HepG2 (cell line): Measurements from ENCODE around the gene PTPN3. TPM values are rescaled to one million over a fixed set of nuclear protein-coding genes. Genes with fewer than 3 reads are reported as not detected.

Experiments
- ATAC-seq: fragments of 200-7000 bp; cut with Tn5 transposase; 3 replicates; pipeline ENCODE4 v1.9.1; 2020; ENCODE audit warnings: mild to moderate bottlenecking, moderate library complexity
- BruUV-seq: library from RNA; stranded (reverse); fragments of 400-500 nt; replicated peaks from 2 replicates; lab custom pipeline; 2021; lab: Mats Ljungman, UMichigan
- CTCF ChIA-PET: fragments of 300-600 bp; formaldehyde crosslinking; extraction: SDS; loops from one replicate; lab custom pipeline; 2021; ENCODE audit warnings: low total read pairs, inconsistent platforms, low intra/inter-chr PET ratio; lab: Yijun Ruan, JAX
- POLR2A ChIA-PET: fragments of 350-600 bp; sonication (Branson Sonifier 250); formaldehyde crosslinking; loops from one replicate; lab custom pipeline; 2020; ENCODE audit warnings: antibody characterized with exemption, inconsistent platforms; lab: Yijun Ruan, JAX
- DNase-seq: peaks from one replicate; pipeline ENCODE4 v3.0.0-alpha.2; 2015; ENCODE audit warnings: low spot score
- FAIRE-seq: peaks from 3 replicates; lab custom pipeline; 2011; peaks lifted over from hg19 to GRCh38; lab: Jason Lieb, UNC
- H2AFZ ChIP-seq: one replicate; pipeline ENCODE4 v1.6.1; 2011; ENCODE audit warnings: low read length, inconsistent platforms
- H3K27ac ChIP-seq: fragments of 300-600 bp; 3 replicates; pipeline ENCODE4 v1.8.0; 2011; ENCODE audit warnings: mixed run types, mild to moderate bottlenecking, mixed read lengths, low read length, inconsistent platforms; ENCODE audit not compliant: insufficient read depth; ENCODE audit errors: extremely low read length
- H3K27me3 ChIP-seq, 2 experiments: fragments of 200-600 bp in 1 of 2; 2 replicates in 1 of 2; 3 replicates in 1 of 2; pipeline versions ENCODE4 v1.6.0 to v1.8.0; 2011; ENCODE audit warnings: low read length in 2 of 2, mild to moderate bottlenecking in 2 of 2, moderate library complexity in 2 of 2, inconsistent platforms in 1 of 2; ENCODE audit not compliant: insufficient read depth in 2 of 2, control insufficient read depth in 1 of 2
- H3K36me3 ChIP-seq, 2 experiments: fragments of 200-600 bp in 1 of 2; replicated peaks in 1 of 2; 2 replicates in 1 of 2; 3 replicates in 1 of 2; pipeline versions ENCODE4 v1.5.1 to v1.8.0; 2011; ENCODE audit warnings: low read length in 2 of 2, inconsistent platforms in 1 of 2; ENCODE audit not compliant: insufficient read depth in 2 of 2, control insufficient read depth in 1 of 2
- H3K4me1 ChIP-seq: 2 replicates; pipeline ENCODE4 v1.5.1; 2012; ENCODE audit warnings: low read length, inconsistent platforms; ENCODE audit not compliant: insufficient read depth
- H3K4me2 ChIP-seq: 2 replicates; pipeline ENCODE4 v1.6.0; 2011; ENCODE audit warnings: low read depth, low read length, inconsistent platforms
- H3K4me3 ChIP-seq, 3 experiments: fragments of 200-600 bp in 1 of 3; sonication (generic), shearing (Covaris generic) in 1 of 3; replicated peaks in 1 of 3; 2 replicates each; pipeline ENCODE4 v1.5.1; 2011 to 2016; ENCODE audit warnings: low read length in 3 of 3, inconsistent platforms in 2 of 3, low read depth in 2 of 3, mild to moderate bottlenecking in 2 of 3, control low read depth in 1 of 3, mixed read lengths in 1 of 3; ENCODE audit not compliant: insufficient read depth in 1 of 3
- H3K79me2 ChIP-seq: one replicate; pipeline ENCODE4 v1.6.1; 2011; ENCODE audit warnings: low read length, inconsistent platforms; ENCODE audit not compliant: insufficient read depth
- H3K9ac ChIP-seq: 2 replicates; pipeline ENCODE4 v1.6.0; 2011; ENCODE audit warnings: mild to moderate bottlenecking, low read depth, low read length, inconsistent platforms; ENCODE audit not compliant: insufficient read depth
- H3K9me3 ChIP-seq: 2 replicates; pipeline ENCODE4 v1.5.1; 2012; ENCODE audit warnings: mild to moderate bottlenecking, low read length
- H4K20me1 ChIP-seq: 2 replicates; pipeline ENCODE4 v1.6.0; 2011; ENCODE audit warnings: inconsistent platforms, mild to moderate bottlenecking, low read length, moderate library complexity; ENCODE audit not compliant: insufficient read depth
- ASH2L ChIP-seq: fragments of 300-600, 200-600 bp; sonication (generic); IDR thresholded peaks from 2 replicates; pipeline ENCODE4 v1.7.0; 2017; ENCODE audit warnings: low read depth, mild to moderate bottlenecking, moderate library complexity, mixed read lengths, low read length; ENCODE audit not compliant: insufficient read length
- PCBP2 ChIP-seq: fragments of 200-400 bp; formaldehyde crosslinking; optimal IDR thresholded peaks from 2 replicates; pipeline ENCODE3; 2018; ENCODE audit warnings: low read length, low read depth; ENCODE audit not compliant: poor library complexity, severe bottlenecking
- TOE1 ChIP-seq: sonication (generic); formaldehyde crosslinking; IDR thresholded peaks from 2 replicates; pipeline ENCODE4 v1.4.0; 2020; ENCODE audit warnings: mild to moderate bottlenecking, missing genetic modification reagents
- ZNF12 ChIP-seq: sonication (generic); formaldehyde crosslinking; IDR thresholded peaks from 2 replicates; pipeline ENCODE4 v1.5.0; 2020; ENCODE audit warnings: missing genetic modification reagents
- ZNF570 ChIP-seq: sonication (generic); formaldehyde crosslinking; IDR thresholded peaks from 2 replicates; pipeline ENCODE4 v1.4.0; 2020; ENCODE audit warnings: mild to moderate bottlenecking, missing genetic modification reagents, borderline replicate concordance
- WGBS: methylation state at CpG from one replicate; pipeline ENCODE4 v1.1.6; 2017; ENCODE audit warnings: low lambda C conversion rate; 5-methylcytosine and 5-hydroxymethylcytosine counted together
- in situ Hi-C: cut with HindIII; loops from 2 replicates; pipeline ENCODE4 v1.10.0; 2017; ENCODE audit warnings: low pct_unique_long_range_greater_than_20kb; ENCODE audit not compliant: extremely low pct_ligation_motif_present
- intact Hi-C: fragments of 100-400 bp; cut with micrococcal nuclease; formaldehyde crosslinking; loops from one replicate; pipeline ENCODE4 v1.10.0; 2022; ENCODE audit not compliant: unreplicated experiment
- polyA plus RNA-seq, 8 experiments: library from polyadenylated mRNA; depleted of rRNA in 3 of 8; stranded (reverse) in 7 of 8; unstranded in 1 of 8; fragments of >200 nt; fragmentation: Illumina TruSeq in 4 of 8; extraction: Trizol in 4 of 8; gene quantifications; 2 replicates each; pipeline versions ENCODE4 v1.2.1 to v1.2.3, GENCODE V29; 2011 to 2016; ENCODE audit warnings: low read depth in 4 of 8, missing spikeins in 1 of 8, mixed read lengths in 1 of 8; ENCODE audit not compliant: insufficient read depth in 1 of 8
- total RNA-seq, 5 experiments: library from RNA; depleted of rRNA; stranded (reverse); fragments of >200 nt; fragmentation: Illumina TruSeq; extraction: Trizol; gene quantifications; 2 replicates each; pipeline ENCODE4 v1.2.3, GENCODE V29; 2016; ENCODE audit warnings: low read depth in 1 of 5
- TF ChIP-seq, protein P1 (sequence below): sonication (generic); formaldehyde crosslinking; IDR thresholded peaks from 2 replicates; pipeline ENCODE4 v1.5.0; 2020; ENCODE audit warnings: mild to moderate bottlenecking, missing genetic modification reagents, borderline replicate concordance
- TF ChIP-seq, protein P2 (sequence below): sonication (generic); formaldehyde crosslinking; IDR thresholded peaks from 2 replicates; pipeline ENCODE4 v1.4.0; 2020; ENCODE audit warnings: missing genetic modification reagents, borderline replicate concordance
- TF ChIP-seq, protein P3 (sequence below): sonication (generic); formaldehyde crosslinking; IDR thresholded peaks from 2 replicates; pipeline ENCODE4 v1.5.0; 2020; ENCODE audit warnings: mild to moderate bottlenecking, missing genetic modification reagents, borderline replicate concordance

PTPN3 gene
- total and polyA plus RNA-seq, 2 of the 13 experiments (the other 11 are each of a cell fraction or from before 2014, with no cell fraction given) = 5.6 to 20.5 TPM

DNA sequence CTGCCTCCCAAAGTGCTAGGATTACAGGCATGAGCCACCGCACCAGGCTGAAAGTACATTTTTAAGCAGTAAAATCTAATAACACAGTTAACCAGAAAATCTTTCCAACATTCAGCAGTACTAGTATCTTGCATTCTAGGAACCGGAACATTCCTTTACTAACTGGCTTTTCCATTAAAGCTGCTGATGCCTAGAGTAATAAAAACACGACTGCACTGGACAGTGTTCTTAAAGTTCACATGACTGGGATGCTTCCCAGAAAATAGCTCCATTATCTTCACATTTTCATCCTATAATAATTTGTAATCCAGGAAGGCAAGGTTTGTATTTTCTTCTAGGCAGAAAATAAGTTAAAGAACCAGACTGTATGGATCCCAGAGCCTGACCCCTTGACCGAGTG is 9.8 kb downstream of the PTPN3 start:
- no TSS peak for BruUV-seq

More for the DNA sequence above, 9.8 kb downstream of the PTPN3 start:
- no peak for ATAC-seq
- Histone ChIP-seq H3K9me3 (no peaks in the 10 kb centered on the region), H4K20me1 (no peaks in the 10 kb centered on the region), H3K27me3 (no peaks in the 10 kb centered on the region), H3K36me3 (peaks cover 0 to 2% of the 10 kb centered on the region in 2 experiments; a peak in 2 of 5 replicates)
- ChIA-PET CTCF (no interaction called here), POLR2A (interaction anchor here (1.1 to 1.4 kb wide), 2 partner anchors 10 to 11 kb away, joined by 3 to 4 read pairs; partner anchors contain the start of gene PTPN3)
- TF ChIP-seq TOE1 (CRISPR knock-in tag) (no peak), ASH2L (no peak), PCBP2 (no peak), ZNF570 (CRISPR knock-in tag) (no peak), ZNF12 (no peak)
- TF ChIP-seq, protein P1, sequence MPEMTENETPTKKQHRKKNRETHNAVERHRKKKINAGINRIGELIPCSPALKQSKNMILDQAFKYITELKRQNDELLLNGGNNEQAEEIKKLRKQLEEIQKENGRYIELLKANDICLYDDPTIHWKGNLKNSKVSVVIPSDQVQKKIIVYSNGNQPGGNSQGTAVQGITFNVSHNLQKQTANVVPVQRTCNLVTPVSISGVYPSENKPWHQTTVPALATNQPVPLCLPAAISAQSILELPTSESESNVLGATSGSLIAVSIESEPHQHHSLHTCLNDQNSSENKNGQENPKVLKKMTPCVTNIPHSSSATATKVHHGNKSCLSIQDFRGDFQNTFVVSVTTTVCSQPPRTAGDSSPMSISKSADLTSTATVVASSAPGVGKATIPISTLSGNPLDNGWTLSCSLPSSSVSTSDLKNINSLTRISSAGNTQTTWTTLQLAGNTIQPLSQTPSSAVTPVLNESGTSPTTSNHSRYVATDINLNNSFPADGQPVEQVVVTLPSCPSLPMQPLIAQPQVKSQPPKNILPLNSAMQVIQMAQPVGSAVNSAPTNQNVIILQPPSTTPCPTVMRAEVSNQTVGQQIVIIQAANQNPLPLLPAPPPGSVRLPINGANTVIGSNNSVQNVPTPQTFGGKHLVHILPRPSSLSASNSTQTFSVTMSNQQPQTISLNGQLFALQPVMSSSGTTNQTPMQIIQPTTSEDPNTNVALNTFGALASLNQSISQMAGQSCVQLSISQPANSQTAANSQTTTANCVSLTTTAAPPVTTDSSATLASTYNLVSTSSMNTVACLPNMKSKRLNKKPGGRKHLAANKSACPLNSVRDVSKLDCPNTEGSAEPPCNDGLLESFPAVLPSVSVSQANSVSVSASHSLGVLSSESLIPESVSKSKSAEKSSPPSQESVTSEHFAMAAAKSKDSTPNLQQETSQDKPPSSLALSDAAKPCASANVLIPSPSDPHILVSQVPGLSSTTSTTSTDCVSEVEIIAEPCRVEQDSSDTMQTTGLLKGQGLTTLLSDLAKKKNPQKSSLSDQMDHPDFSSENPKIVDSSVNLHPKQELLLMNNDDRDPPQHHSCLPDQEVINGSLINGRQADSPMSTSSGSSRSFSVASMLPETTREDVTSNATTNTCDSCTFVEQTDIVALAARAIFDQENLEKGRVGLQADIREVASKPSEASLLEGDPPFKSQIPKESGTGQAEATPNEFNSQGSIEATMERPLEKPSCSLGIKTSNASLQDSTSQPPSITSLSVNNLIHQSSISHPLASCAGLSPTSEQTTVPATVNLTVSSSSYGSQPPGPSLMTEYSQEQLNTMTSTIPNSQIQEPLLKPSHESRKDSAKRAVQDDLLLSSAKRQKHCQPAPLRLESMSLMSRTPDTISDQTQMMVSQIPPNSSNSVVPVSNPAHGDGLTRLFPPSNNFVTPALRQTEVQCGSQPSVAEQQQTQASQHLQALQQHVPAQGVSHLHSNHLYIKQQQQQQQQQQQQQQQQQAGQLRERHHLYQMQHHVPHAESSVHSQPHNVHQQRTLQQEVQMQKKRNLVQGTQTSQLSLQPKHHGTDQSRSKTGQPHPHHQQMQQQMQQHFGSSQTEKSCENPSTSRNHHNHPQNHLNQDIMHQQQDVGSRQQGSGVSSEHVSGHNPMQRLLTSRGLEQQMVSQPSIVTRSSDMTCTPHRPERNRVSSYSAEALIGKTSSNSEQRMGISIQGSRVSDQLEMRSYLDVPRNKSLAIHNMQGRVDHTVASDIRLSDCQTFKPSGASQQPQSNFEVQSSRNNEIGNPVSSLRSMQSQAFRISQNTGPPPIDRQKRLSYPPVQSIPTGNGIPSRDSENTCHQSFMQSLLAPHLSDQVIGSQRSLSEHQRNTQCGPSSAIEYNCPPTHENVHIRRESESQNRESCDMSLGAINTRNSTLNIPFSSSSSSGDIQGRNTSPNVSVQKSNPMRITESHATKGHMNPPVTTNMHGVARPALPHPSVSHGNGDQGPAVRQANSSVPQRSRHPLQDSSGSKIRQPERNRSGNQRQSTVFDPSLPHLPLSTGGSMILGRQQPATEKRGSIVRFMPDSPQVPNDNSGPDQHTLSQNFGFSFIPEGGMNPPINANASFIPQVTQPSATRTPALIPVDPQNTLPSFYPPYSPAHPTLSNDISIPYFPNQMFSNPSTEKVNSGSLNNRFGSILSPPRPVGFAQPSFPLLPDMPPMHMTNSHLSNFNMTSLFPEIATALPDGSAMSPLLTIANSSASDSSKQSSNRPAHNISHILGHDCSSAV (CRISPR knock-in tag) = no peak
- TF ChIP-seq, protein P2, sequence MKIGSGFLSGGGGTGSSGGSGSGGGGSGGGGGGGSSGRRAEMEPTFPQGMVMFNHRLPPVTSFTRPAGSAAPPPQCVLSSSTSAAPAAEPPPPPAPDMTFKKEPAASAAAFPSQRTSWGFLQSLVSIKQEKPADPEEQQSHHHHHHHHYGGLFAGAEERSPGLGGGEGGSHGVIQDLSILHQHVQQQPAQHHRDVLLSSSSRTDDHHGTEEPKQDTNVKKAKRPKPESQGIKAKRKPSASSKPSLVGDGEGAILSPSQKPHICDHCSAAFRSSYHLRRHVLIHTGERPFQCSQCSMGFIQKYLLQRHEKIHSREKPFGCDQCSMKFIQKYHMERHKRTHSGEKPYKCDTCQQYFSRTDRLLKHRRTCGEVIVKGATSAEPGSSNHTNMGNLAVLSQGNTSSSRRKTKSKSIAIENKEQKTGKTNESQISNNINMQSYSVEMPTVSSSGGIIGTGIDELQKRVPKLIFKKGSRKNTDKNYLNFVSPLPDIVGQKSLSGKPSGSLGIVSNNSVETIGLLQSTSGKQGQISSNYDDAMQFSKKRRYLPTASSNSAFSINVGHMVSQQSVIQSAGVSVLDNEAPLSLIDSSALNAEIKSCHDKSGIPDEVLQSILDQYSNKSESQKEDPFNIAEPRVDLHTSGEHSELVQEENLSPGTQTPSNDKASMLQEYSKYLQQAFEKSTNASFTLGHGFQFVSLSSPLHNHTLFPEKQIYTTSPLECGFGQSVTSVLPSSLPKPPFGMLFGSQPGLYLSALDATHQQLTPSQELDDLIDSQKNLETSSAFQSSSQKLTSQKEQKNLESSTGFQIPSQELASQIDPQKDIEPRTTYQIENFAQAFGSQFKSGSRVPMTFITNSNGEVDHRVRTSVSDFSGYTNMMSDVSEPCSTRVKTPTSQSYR (CRISPR knock-in tag) = no peak
- TF ChIP-seq, protein P3, sequence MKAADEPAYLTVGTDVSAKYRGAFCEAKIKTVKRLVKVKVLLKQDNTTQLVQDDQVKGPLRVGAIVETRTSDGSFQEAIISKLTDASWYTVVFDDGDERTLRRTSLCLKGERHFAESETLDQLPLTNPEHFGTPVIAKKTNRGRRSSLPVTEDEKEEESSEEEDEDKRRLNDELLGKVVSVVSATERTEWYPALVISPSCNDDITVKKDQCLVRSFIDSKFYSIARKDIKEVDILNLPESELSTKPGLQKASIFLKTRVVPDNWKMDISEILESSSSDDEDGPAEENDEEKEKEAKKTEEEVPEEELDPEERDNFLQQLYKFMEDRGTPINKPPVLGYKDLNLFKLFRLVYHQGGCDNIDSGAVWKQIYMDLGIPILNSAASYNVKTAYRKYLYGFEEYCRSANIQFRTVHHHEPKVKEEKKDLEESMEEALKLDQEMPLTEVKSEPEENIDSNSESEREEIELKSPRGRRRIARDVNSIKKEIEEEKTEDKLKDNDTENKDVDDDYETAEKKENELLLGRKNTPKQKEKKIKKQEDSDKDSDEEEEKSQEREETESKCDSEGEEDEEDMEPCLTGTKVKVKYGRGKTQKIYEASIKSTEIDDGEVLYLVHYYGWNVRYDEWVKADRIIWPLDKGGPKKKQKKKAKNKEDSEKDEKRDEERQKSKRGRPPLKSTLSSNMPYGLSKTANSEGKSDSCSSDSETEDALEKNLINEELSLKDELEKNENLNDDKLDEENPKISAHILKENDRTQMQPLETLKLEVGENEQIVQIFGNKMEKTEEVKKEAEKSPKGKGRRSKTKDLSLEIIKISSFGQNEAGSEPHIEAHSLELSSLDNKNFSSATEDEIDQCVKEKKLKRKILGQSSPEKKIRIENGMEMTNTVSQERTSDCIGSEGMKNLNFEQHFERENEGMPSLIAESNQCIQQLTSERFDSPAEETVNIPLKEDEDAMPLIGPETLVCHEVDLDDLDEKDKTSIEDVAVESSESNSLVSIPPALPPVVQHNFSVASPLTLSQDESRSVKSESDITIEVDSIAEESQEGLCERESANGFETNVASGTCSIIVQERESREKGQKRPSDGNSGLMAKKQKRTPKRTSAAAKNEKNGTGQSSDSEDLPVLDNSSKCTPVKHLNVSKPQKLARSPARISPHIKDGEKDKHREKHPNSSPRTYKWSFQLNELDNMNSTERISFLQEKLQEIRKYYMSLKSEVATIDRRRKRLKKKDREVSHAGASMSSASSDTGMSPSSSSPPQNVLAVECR (CRISPR knock-in tag) = no peak
- TF ChIP-seq, all 625 proteins: peak for 0
- Histone ChIP-seq H3K4me1 (peaks cover 19% of the 10 kb centered on the region; the same call in 1 of the 2 replicates), H3K9ac (no peak overlapping the region), H2AFZ (no peak overlapping the region), H3K27ac (no peak overlapping the region), H3K4me2 (no peak overlapping the region), H3K4me3 (no peak overlapping the region), H3K79me2 (peaks cover 8% of the 10 kb centered on the region)
- DNase-seq (no peak), FAIRE-seq (no peak)
- WGBS = 92% methylated on average over 4 of the region's 4 CpGs
- intact Hi-C loops = no loop called here
- in situ Hi-C loops = no loop called here
